Measurements from ENCODE around the gene MARS1.

GRCh38 chr12:57467212-57467874 lies 20.5 kb upstream of the MARS1 start:
- no peak for TF ChIP-seq CTCF (IDR thresholded peaks at IDR 0.05)
- TF ChIP-seq TCF7L2 (IDR thresholded peaks at IDR 0.05; ENCODE audit: low read depth, low read length): no peak
- TF ChIP-seq REST (IDR thresholded peaks at IDR 0.05; ENCODE audit: insufficient read depth in 1 of 2, low read depth in 2 of 2, low read length in 1 of 2): no peak
- TF ChIP-seq POLR2AphosphoS5 (IDR thresholded peaks at IDR 0.05; ENCODE audit: low read depth, low read length): no peak
